Liver (tissue), 3 donors: ENCODE data around the gene KNDC1.

ENCODE experiments used
- CTCF ChIP-seq: fragments of 150-350 bp; IDR thresholded peaks from 2 replicates; pipeline ENCODE4 v1.5.1; 2017; ENCODE audit warnings: improper control_type of control experiment, low read depth, low read length; ENCODE audit not compliant: missing input control
- GABPA ChIP-seq, 2 donors: IDR thresholded peaks in 1 of 2; conservative IDR thresholded peaks in 1 of 2; 2 replicates each; pipeline ENCODE4 v1.6.1; 2016; ENCODE audit warnings: antibody characterized with exemption in 2 of 2, mild to moderate bottlenecking in 1 of 2, moderate library complexity in 1 of 2
- NR2F2 ChIP-seq: IDR thresholded peaks from 2 replicates; pipeline ENCODE4 v1.6.1; 2016; ENCODE audit warnings: antibody characterized with exemption
- RAD21 ChIP-seq, 2 donors: IDR thresholded peaks; 2 replicates each; pipeline ENCODE4 v1.6.1; 2016; ENCODE audit warnings: antibody characterized with exemption in 2 of 2, mild to moderate bottlenecking in 2 of 2
- RXRA ChIP-seq, 2 donors: IDR thresholded peaks; 2 replicates each; pipeline ENCODE4 v1.6.1; 2017 to 2018; ENCODE audit warnings: antibody characterized with exemption in 2 of 2, mild to moderate bottlenecking in 1 of 2
- TAF1 ChIP-seq: conservative IDR thresholded peaks from 2 replicates; pipeline ENCODE4 v1.6.1; 2016; ENCODE audit warnings: antibody characterized with exemption, mild to moderate bottlenecking
- YY1 ChIP-seq: IDR thresholded peaks from 2 replicates; pipeline ENCODE4 v1.6.1; 2016; ENCODE audit warnings: antibody characterized with exemption, mild to moderate bottlenecking
- TF ChIP-seq, protein P1 (sequence below): IDR thresholded peaks from 2 replicates; pipeline ENCODE4 v1.6.1; 2016; ENCODE audit warnings: antibody characterized with exemption
- TF ChIP-seq, protein P2 (sequence below): IDR thresholded peaks from 2 replicates; pipeline ENCODE4 v1.6.1; 2016; ENCODE audit warnings: antibody characterized with exemption, mild to moderate bottlenecking
- donor health status: healthy.
- donor health status: healthy.

GRCh38 chr10:133170092-133170491 lies 10.1 kb downstream of the KNDC1 start:
- TF ChIP-seq CTCF (no peak), RXRA (IDR thresholded peaks at IDR 0.05) (no peak), RAD21 (IDR thresholded peaks at IDR 0.05) (no peak), GABPA (IDR thresholded peaks at IDR 0.05 in 1 of 2, conservative IDR thresholded peaks at IDR 0.05 in 1 of 2) (no peak), TAF1 (no peak), YY1 (no peak), NR2F2 (no peak)
- TF ChIP-seq, protein P1, sequence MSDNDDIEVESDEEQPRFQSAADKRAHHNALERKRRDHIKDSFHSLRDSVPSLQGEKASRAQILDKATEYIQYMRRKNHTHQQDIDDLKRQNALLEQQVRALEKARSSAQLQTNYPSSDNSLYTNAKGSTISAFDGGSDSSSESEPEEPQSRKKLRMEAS: no peak
- TF ChIP-seq, protein P2, sequence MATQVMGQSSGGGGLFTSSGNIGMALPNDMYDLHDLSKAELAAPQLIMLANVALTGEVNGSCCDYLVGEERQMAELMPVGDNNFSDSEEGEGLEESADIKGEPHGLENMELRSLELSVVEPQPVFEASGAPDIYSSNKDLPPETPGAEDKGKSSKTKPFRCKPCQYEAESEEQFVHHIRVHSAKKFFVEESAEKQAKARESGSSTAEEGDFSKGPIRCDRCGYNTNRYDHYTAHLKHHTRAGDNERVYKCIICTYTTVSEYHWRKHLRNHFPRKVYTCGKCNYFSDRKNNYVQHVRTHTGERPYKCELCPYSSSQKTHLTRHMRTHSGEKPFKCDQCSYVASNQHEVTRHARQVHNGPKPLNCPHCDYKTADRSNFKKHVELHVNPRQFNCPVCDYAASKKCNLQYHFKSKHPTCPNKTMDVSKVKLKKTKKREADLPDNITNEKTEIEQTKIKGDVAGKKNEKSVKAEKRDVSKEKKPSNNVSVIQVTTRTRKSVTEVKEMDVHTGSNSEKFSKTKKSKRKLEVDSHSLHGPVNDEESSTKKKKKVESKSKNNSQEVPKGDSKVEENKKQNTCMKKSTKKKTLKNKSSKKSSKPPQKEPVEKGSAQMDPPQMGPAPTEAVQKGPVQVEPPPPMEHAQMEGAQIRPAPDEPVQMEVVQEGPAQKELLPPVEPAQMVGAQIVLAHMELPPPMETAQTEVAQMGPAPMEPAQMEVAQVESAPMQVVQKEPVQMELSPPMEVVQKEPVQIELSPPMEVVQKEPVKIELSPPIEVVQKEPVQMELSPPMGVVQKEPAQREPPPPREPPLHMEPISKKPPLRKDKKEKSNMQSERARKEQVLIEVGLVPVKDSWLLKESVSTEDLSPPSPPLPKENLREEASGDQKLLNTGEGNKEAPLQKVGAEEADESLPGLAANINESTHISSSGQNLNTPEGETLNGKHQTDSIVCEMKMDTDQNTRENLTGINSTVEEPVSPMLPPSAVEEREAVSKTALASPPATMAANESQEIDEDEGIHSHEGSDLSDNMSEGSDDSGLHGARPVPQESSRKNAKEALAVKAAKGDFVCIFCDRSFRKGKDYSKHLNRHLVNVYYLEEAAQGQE: no peak
